ENCODE data around the gene CNST.
"Not testable (repeated sequence)": the region's sequence is repeated elsewhere in the genome, so short reads cannot be mapped to it uniquely, and the experiment has no call there.

The CNST gene

DNA sequence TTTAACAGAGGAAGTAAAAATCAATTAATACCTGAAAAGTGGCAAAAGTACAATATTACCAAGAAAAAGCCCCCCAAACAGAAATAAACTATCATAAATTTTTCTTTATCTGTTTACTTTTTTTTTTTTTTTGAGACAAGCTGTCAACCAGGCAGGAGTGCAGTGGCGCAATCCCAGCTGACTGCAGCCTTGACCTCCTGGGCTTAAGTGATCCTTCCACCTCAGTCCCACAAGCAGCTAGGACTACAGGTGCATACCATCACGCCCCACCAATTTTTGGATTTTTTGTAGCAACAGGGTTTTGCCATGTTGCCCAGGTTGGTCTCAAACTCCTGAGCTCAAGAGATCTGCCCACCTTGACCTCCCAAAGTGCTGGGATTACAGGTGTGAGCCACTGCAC is 8.2 kb upstream of the CNST start:
- DNase-seq: no peak

DNA sequence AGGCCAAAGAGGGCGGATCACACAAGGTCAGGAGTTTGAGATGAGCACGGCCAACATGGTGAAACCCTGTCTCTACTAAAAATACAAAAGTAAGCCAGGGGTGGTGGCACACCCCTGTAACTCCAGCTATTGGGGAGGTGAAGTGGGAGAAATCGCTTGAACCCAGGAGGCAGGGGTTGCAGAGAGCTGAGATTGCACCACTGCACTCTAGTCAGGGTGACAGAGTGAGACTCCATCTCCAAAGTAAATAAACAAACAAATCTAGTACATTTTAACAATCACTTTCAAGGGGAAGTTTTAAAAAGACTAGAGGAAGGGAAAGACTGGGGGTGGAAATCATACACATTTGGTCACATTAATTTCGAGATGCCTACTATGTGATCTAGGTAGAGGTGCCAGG is 6.9 kb upstream of the CNST start:
- no peak for DNase-seq

DNA sequence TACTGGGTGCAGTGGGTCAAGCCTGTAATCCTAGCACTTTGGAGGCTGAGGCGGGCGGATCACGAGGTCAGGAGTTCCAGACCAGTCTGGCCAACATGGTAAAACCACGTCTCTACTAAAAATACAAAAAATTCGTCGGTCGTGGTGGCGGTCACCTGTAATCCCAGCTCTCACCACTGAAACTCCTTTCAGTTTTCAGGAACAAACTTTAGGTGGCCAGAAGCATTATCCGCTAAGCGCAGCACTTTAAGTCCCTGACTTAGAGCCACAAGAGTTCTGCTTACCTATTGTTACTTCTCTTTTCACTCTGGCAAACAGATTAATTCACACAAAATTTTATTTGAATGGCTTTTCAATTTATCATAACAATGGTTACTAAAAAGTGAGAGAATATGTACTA is 5.4 kb upstream of the CNST start:
- DNase-seq: not testable (repeated sequence)

GRCh38 chr1:246564839-246565750 is 1.2 kb upstream of the CNST start:
- DNase-seq: no peak

GRCh38 chr1:246565751-246566127 is 517 bp upstream of the CNST start:
- no peak for DNase-seq

DNA sequence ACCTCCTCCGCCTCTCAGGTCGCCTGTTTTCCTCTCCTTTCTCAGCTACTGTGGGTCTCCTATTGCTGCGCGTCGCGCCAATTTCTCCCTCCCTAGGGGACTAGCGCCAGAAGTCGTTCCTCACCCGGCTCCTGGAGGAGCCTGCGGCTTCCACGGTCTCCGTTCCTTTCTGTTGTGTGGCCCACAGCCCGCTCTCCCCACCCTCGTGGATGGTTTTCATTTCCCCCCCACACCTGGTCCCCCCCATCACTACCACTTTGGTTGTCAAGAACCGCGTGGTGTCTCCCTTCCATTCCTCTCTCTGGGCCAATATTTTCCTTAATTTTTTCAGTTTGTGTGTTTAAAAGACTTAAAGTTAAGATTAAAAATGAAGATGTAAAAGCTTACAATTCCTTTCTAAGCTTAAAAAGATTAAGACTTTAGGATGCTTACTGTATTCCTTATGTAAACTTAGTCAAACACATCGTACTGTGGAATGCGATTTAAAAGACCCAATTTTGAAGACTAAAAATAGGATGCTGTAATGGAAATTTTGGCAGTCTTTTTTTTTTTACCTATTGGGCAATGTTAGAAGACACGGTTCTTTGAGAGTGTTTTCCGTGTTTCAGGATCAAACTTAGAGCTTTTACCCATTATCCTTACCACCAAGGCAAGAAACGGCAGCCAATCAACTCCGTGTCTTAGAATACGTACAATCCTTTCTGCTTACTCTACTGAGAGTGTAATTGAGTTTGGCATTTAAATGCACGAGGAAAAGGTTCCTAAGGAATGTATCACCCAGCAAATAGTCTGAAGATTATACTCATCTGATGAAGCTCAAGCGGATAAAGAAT is 773 bp downstream of the CNST start:
- DNase-seq: peak; percentile 66

GRCh38 chr1:246567646-246568235 is 1.5 kb downstream of the CNST start:
- DNase-seq: no peak

- DNase-seq: no peak
These were observed 3.3 kb downstream of the CNST start for GRCh38 chr1:246569248-246570238.

- not testable (repeated sequence) for DNase-seq
These were observed 5.1 kb downstream of the CNST start for GRCh38 chr1:246571309-246571708.

DNA sequence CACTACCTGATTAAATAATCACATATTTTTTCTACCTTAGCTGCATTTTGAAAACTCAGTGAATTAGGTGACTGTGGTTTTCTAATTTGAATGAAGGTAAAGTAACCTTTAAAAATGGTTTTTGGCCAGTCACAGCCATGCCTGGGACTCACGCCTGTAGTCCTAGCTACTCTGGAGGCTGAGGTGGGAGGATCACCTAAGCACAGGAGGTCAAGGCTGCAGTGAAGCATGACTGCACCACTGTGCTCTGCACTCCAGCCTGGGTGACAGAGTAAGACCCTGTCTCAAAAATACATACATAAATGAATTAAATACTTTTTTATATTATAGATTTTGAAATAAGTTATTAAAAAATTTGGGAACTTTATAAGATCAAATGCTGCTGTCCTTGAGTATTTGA is 5.7 kb downstream of the CNST start:
- DNase-seq: no peak

GRCh38 chr1:246572785-246573184 is 6.5 kb downstream of the CNST start:
- DNase-seq: no peak

DNA sequence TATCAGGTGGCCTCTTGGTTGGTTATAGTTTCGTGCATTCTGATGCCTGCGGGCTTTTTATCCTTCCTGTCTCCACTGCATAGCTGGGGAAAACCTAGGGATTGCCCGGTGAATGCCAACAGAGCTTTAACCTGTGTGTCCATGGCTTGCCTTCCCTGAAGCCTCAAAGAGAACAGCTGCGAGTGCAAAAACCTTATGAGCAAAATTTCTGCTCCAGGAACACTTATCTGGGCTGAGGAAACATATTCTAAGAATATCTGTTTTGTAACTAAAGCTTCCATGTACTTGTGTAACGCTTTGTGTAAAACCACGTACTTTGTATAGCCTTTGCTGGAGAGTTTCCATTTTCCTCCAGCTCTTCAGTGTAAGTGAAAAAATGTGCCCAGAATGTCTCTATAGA is 7.2 kb downstream of the CNST start:
- no peak for DNase-seq

- DNase-seq: no peak
These were observed 10.4 kb downstream of the CNST start for GRCh38 chr1:246576709-246577032.

DNA sequence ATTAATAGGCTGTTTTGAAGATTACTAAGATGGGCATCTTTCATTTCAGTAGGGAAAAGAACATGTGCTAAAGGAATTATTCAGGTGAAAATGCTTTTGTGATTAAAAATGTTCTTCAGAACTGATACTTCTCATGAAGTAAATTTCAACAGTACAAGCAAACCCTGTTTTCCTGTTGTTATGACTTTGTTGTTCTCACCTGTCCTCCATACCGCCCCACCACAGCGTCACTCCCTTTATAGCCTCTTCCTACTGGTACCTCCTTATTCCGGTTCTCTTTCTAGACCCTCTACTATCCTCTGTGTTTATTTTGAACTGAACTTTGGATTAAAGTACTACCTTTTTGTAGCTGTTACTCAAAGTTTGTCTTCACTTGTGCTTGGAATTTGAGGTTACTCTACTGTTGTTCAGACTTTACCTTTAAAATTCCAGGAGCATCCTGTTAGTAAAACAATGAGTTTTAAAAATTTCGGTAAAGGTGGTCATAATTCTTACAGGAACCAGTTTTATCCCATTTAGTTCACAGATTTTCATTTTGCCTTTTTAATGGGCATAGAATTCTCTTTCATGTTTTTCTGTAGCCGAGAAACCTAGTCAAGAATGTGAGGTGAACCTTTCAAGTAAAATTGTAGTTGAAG is 10.9 kb downstream of the CNST start:
- DNase-seq: no peak

DNA sequence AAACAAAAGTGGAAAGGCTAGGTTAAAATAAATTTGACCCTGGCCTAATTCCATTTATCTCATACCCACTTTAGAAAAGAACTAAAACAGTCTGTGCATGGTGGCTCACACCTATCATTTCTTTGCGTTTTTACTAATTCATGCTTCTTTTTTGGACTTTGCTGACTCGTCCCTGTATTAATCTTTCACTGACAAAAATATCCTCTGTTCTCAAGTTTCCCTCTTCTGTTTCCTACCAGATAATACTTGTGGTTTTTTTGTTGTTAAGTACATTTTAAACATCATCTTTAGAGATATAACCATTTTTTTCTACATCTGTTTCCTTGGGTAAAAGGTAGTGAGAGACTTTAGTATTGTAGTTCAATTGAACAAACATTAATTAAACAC is 11.5 kb downstream of the CNST start:
- DNase-seq: no peak

- DNase-seq: no peak
These were observed 13.6 kb downstream of the CNST start for GRCh38 chr1:246579818-246580217.

GRCh38 chr1:246580497-246581370 is 14.5 kb downstream of the CNST start:
- no peak for DNase-seq

DNA sequence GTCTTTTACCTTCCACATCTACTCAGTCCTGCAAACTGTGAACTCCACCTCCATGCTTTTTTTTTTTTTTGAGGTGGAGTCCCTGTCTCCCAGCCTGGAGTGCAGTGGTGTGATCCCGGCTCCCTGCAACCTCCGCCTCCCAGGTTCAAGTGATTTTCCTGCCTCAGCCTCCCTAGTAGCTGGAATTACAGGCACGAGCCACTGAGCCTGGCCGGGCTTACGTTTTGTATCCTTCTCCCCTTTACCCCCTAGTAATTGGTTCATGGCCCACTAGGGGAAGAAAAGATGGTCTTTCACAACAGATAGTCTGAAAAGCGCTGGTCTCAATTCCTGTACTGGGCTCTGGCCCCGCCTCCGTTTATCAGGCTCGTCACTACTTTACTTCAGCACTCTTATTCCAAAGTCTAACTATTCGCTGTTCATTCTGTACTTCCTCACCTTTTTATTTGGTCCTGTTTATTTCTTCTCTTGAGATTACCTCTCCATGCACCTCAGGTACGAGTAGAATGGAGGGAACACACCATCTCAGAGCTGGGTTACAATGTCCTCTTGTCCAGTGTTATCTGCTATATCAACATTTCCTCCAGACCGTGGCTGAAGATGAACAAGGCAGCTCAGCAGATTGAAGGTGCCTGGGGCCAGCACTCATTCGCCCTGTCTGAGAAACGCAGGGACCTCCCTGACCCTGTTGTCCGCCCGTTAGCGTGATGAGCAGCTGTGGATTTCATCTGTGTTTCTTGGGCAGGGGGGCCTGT is 16.2 kb downstream of the CNST start:
- DNase-seq: no peak

DNA sequence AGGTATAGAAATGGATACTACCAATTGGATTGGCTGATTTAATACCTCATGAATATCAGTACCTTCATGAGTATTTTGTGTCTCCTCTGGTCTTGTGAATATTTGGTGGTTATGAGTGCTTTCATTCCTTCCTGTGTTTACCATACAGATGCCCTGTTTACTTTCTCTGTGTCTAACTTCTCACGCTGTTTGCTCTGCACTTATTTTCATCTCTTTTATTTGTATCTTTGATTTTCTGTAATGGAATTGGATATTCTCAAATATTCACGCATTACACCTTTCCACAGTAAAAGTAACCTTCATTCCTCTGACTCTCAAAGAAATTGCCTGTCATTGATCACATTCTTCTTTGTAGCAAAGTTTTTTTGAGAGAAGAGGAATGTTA is 16.8 kb downstream of the CNST start:
- DNase-seq: no peak

DNA sequence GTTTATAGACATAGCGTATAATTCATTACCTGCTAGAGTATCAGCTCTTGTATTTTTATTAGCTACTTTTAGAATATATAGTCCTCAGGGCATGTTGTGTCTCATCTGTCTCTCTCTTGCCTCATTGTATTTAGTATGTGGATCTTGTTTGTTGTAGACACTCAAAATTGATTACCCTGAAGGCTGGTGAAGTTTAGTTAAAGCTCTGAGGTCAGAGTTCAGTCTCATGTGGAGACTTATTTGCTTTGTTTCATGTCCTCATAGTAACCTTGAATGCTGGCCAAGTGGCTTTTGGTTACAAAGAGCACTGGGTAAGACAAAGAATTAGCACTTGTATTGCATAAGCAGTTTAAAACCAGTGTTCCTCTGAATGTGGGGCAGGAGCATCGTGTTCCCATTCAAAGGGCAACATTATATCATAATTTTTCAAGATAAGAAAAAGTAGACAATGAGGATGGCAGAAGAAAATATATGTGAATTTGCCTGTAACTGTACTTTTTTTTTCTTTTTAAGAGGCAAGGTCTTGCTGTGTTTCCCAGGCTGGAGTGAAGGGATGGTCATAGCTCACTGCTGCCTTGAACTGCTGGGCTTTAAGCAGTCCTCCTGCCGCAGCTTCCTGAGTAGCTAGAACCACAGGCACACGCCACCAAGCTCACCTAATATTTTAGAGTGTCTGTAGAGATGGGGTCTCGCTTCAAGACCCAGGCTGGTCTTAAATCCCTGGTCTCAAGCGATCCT is 17.4 kb downstream of the CNST start:
- DNase-seq: peak; percentile 10

All from NCI-H1436 (cell line).